GM12801 (cell line): Measurements from ENCODE around the gene LITAFD.

Source experiments
- TF ChIP-seq, protein P1 (sequence below): IDR thresholded peaks from one replicate; pipeline ENCODE4 v1.5.1; 2011; ENCODE audit warnings: control low read depth; ENCODE audit not compliant: insufficient read length; ENCODE audit errors: extremely low read depth

Gene LITAFD

DNA sequence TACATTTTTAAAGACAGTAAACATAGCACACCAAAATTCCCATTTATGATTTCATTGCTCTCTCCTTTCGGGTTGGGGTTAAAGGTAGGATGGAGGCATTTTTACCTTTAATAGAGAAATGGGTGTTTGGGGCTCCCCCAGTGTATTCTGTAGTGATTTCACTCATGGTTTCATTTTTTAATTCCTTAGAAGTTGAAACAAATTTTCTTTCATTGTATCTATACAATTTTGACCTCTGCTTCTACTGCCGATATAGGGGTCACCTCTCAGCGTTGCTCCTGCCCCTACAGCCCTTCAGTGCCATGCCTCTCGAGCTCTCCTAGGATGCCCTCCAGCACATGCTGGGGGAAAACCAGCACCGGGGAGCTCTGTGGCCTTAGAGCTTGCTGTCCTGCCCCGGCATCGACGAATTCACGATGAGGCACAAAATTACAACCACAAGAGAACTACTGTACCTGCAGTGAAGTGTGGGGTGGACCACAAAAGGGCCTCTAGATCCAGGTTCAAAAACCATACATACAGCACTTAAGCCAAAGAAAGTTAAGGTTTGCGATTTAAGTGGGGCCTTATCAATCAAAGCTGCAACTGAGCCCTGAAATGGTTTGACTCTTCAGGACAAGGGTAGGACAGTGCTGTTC is 39.3 kb downstream of the LITAFD start:
- TF ChIP-seq, protein P1, sequence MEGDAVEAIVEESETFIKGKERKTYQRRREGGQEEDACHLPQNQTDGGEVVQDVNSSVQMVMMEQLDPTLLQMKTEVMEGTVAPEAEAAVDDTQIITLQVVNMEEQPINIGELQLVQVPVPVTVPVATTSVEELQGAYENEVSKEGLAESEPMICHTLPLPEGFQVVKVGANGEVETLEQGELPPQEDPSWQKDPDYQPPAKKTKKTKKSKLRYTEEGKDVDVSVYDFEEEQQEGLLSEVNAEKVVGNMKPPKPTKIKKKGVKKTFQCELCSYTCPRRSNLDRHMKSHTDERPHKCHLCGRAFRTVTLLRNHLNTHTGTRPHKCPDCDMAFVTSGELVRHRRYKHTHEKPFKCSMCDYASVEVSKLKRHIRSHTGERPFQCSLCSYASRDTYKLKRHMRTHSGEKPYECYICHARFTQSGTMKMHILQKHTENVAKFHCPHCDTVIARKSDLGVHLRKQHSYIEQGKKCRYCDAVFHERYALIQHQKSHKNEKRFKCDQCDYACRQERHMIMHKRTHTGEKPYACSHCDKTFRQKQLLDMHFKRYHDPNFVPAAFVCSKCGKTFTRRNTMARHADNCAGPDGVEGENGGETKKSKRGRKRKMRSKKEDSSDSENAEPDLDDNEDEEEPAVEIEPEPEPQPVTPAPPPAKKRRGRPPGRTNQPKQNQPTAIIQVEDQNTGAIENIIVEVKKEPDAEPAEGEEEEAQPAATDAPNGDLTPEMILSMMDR, result no peak

DNA sequence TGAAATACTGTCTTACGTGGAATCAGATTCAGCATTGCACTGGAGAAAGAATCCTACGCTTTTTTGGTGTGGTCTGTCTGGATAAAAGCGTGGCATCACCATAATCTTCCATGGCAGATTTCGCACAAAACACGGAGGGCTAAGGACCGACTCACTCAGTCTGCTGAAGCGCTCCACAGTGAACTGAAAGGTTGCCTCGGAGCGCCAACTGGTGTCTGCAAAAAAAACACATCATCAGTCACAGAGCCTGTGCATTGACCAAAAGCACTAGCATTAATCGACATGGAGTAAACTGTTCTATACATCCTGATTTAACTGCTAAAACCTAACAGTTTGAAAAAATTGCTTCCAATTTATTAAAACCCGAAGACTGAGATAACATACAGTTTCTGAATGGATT is 41.0 kb downstream of the LITAFD start:
- TF ChIP-seq, protein P1, result no peak

DNA sequence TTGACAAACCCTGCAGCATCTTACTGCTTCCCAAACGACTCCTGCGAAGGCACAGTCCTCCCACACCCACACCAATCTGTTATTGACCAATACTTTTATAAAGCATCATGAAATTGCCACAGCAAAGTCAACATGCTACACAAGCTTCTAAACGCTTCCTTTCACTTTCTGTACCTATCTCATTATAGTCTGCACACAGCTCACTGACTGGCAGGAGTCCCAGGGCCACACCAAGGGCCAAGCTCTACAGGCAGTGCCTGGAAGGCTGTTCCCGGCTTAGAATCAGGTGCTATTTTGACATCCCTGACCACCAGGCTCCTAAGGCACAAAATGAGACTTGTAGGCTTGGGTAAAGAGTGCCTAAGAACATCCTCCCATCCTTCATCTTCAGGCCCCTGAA is 42.1 kb downstream of the LITAFD start:
- TF ChIP-seq, protein P1, result no peak

GRCh38 chr16:8925455-8925854 is 43.3 kb downstream of the LITAFD start:
- TF ChIP-seq, protein P1, result no peak

GRCh38 chr16:8926827-8927226 is 44.7 kb downstream of the LITAFD start:
- TF ChIP-seq, protein P1, result no peak

- TF ChIP-seq, protein P1, result no peak
Measured at GRCh38 chr16:8928467-8928957, 46.4 kb downstream of the LITAFD start.

DNA sequence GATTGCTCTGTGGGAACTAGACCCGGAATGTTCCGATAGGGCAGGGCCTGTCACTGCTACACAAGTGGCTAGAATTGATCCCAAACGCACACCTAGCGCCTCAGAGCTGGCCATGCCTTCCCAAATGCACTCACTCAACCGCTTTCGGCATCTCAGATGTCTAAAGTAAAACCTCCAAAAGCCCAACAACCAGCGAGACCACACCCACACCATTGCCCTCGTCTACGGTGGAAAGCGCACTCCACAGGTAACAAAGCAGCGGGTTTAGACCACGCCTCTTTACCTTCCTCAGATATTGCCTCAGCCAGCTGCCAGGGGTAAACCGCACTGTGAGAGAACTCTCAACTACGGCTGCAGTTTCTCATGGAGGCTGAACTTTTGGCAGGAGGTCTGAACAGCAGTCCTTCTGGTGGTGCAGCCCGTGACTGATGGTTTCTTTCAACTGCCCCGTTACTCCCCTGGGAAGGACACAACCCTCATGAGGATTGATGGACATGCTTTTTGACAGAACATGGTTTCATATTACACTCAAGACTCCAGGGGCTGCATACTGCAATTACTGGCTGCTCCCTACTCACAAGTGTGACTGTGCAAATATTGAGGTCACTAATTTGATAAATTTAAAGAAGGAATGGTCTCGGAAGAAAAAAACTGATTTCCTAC is 47.1 kb downstream of the LITAFD start:
- TF ChIP-seq, protein P1, result no peak
